ENCODE data around the gene ADRB1.

The ADRB1 gene

DNA sequence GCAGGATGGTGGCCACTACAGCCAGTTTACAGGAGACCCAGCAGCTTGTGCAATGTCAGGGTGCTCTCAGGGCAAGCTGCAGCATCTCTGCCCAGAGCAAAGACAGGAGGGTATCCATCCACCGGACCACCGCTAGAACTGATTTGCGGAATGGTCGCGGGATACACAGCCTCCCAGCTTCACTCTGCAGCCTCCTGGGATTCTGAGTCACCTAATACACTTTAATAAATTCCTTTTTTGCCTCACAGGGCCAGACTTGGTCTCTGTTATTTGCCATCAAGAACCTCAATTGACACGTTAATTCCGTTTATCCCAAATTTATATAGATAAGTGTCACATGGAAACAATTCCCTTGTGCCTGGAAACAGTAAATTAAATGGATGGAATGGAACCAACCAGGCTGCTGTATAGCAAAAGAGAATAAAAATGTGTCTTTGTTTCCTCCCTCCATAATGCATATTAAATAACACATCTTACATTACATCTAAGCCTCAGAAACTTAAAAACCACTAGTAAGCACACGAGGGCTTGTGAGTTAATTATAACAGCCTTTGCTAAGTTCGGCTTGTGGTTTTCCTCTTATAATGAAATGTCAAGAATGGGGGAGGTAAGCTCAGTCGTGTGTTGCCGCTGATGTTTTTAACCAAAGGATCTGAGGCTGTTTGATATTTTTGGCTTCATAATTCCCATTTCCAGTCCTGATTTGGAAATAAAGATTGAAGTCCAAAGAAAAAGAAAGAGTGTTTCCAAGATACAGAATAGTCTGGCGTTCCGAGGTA, 52.1 kb downstream of the ADRB1 start:
- DNase-seq, result no peak
